SK-N-SH (cell line): ENCODE results near the gene GNAI3. TPM values are rescaled to one million over a fixed set of nuclear protein-coding genes. Genes with fewer than 3 reads are reported as not detected.

Experiments used
- CTCF ChIA-PET: fragments of 300-600, 350-600 bp; formaldehyde crosslinking; extraction: SDS; loops from one replicate; lab custom pipeline; 2021; lab: Yijun Ruan, JAX
- POLR2A ChIA-PET: fragments of 350-600 bp; sonication (Branson Sonifier 250); formaldehyde crosslinking; extraction: SDS; loops from one replicate; lab custom pipeline; 2020; ENCODE audit warnings: antibody characterized with exemption, inconsistent platforms; lab: Yijun Ruan, JAX
- DNase-seq: peaks from one replicate; pipeline ENCODE4 v3.0.0; 2012
- H2AFZ ChIP-seq: fragments of 200-600 bp; sonication (generic); 2 replicates; pipeline ENCODE4 v1.8.1; 2016; ENCODE audit warnings: antibody characterized with exemption, mild to moderate bottlenecking, low read depth
- H3F3A ChIP-seq: fragments of 200-600 bp; sonication (generic); replicated peaks from 2 replicates; pipeline ENCODE3; 2016; ENCODE audit warnings: antibody characterized with exemption, mild to moderate bottlenecking; ENCODE audit not compliant: insufficient read depth
- H3K27ac ChIP-seq, 2 experiments: fragments of 200-500 bp in 1 of 2; fragments of 200-600 bp in 1 of 2; sonication (Bioruptor generic) in 1 of 2; sonication (generic), shearing (Covaris generic) in 1 of 2; 2 replicates each; pipeline versions ENCODE4 v1.5.1 to v1.6.1; 2014 to 2016; ENCODE audit warnings: low read depth in 2 of 2, inconsistent platforms in 1 of 2, low read length in 1 of 2, mild to moderate bottlenecking in 1 of 2, mixed read lengths in 1 of 2
- H3K27me3 ChIP-seq: fragments of 200-600 bp; sonication (generic), shearing (Covaris generic); 2 replicates; pipeline ENCODE4 v1.6.1; 2016; ENCODE audit warnings: mixed run types; ENCODE audit not compliant: insufficient read depth
- H3K36me3 ChIP-seq, 2 experiments: fragments of 200-500 bp in 1 of 2; fragments of 200-600 bp in 1 of 2; sonication (Bioruptor generic) in 1 of 2; sonication (generic) in 1 of 2; replicated peaks in 1 of 2; 2 replicates each; pipeline versions ENCODE3 to v1.5.1; 2014 to 2016; ENCODE audit warnings: low read length in 1 of 2, mild to moderate bottlenecking in 1 of 2; ENCODE audit not compliant: insufficient read depth in 2 of 2, control insufficient read depth in 1 of 2
- H3K4me1 ChIP-seq, 2 experiments: fragments of 200-500 bp in 1 of 2; fragments of 200-600 bp in 1 of 2; sonication (Bioruptor generic) in 1 of 2; sonication (generic), shearing (Covaris generic) in 1 of 2; 2 replicates each; pipeline versions ENCODE4 v1.5.1 to v1.6.1; 2014 to 2016; ENCODE audit warnings: low read depth in 1 of 2, low read length in 1 of 2, mixed run types in 1 of 2; ENCODE audit not compliant: insufficient read depth in 2 of 2, control insufficient read depth in 1 of 2
- H3K4me2 ChIP-seq: fragments of 200-600 bp; sonication (generic), shearing (Covaris generic); 2 replicates; pipeline ENCODE4 v1.6.1; 2017; ENCODE audit warnings: mixed run types
- H3K4me3 ChIP-seq, 2 experiments: fragments of 200-500 bp in 1 of 2; fragments of 200-600 bp in 1 of 2; sonication (Bioruptor generic) in 1 of 2; sonication (generic), shearing (Covaris generic) in 1 of 2; 2 replicates each; pipeline versions ENCODE4 v1.5.1 to v1.8.1; 2014 to 2016; ENCODE audit warnings: low read depth in 2 of 2, inconsistent platforms in 1 of 2, low read length in 1 of 2, mild to moderate bottlenecking in 1 of 2, mixed read lengths in 1 of 2, moderate library complexity in 1 of 2
- H3K79me2 ChIP-seq: fragments of 200-600 bp; sonication (generic); 2 replicates; pipeline ENCODE4 v1.8.1; 2017; ENCODE audit warnings: mild to moderate bottlenecking; ENCODE audit not compliant: insufficient read depth
- H3K9ac ChIP-seq: fragments of 200-600 bp; sonication (generic); 2 replicates; pipeline ENCODE4 v1.6.1; 2017; ENCODE audit warnings: mixed run types
- H3K9me2 ChIP-seq: fragments of 200-600 bp; sonication (generic); 2 replicates; pipeline ENCODE4 v1.6.1; 2017; ENCODE audit warnings: mixed run types
- H3K9me3 ChIP-seq: fragments of 200-600 bp; sonication (generic); 2 replicates; pipeline ENCODE4 v1.6.1; 2017; ENCODE audit warnings: mixed run types, mild to moderate bottlenecking, moderate library complexity
- H4K20me1 ChIP-seq: fragments of 200-600 bp; sonication (generic); 2 replicates; pipeline ENCODE4 v1.6.1; 2017; ENCODE audit warnings: mild to moderate bottlenecking, mixed run types; ENCODE audit not compliant: insufficient read depth
- ELF1 ChIP-seq: IDR thresholded peaks from 2 replicates; pipeline ENCODE4 v1.4.0; 2012
- EZH2phosphoT487 ChIP-seq: fragments of 200-600 bp; sonication (generic); IDR thresholded peaks from 2 replicates; pipeline ENCODE4 v1.6.1; 2017; ENCODE audit warnings: low read depth, mixed run types, mild to moderate bottlenecking, antibody characterized with exemption, moderate library complexity, borderline replicate concordance
- FOSL2 ChIP-seq: IDR thresholded peaks from 2 replicates; pipeline ENCODE4 v1.4.0; 2012; ENCODE audit warnings: low read depth, mild to moderate bottlenecking, moderate library complexity, borderline replicate concordance
- GABPA ChIP-seq: IDR thresholded peaks from 2 replicates; pipeline ENCODE4 v1.4.0; 2012; ENCODE audit warnings: low read depth, mild to moderate bottlenecking
- GATA2 ChIP-seq: sonication (generic); formaldehyde crosslinking; IDR thresholded peaks from 2 replicates; pipeline ENCODE4 v1.5.0; 2020; ENCODE audit warnings: mild to moderate bottlenecking, missing genetic modification reagents
- NRF1 ChIP-seq: IDR thresholded peaks from 2 replicates; pipeline ENCODE4 v1.6.1; 2012; ENCODE audit warnings: low read depth, mild to moderate bottlenecking, low read length
- POLR2AphosphoS5 ChIP-seq: IDR thresholded peaks from 2 replicates; pipeline ENCODE4 v1.6.1; 2012; ENCODE audit warnings: low read depth, low read length
- RFX5 ChIP-seq: IDR thresholded peaks from 2 replicates; pipeline ENCODE4 v1.6.1; 2012; ENCODE audit warnings: mild to moderate bottlenecking, improper control_type of control experiment, low read length
- SIN3A ChIP-seq: IDR thresholded peaks from 2 replicates; pipeline ENCODE4 v1.6.1; 2012; ENCODE audit warnings: low read depth, mild to moderate bottlenecking, low read length, moderate library complexity, borderline replicate concordance
- SMC3 ChIP-seq: IDR thresholded peaks from 2 replicates; pipeline ENCODE4 v1.6.1; 2012; ENCODE audit warnings: low read depth, low read length, improper control_type of control experiment
- TAF1 ChIP-seq: IDR thresholded peaks from 2 replicates; pipeline ENCODE4 v1.6.1; 2012; ENCODE audit warnings: low read depth, mild to moderate bottlenecking, low read length, moderate library complexity, borderline replicate concordance
- TCF12 ChIP-seq: IDR thresholded peaks from 2 replicates; pipeline ENCODE4 v1.4.0; 2012
- TEAD4 ChIP-seq: IDR thresholded peaks from 2 replicates; pipeline ENCODE4 v1.4.0; 2012; ENCODE audit warnings: mild to moderate bottlenecking, borderline replicate concordance; ENCODE audit not compliant: insufficient read depth
- whole genome bisulfite sequencing: methylation state at CpG from one replicate; pipeline ENCODE4 v1.1.6; 2017; ENCODE audit warnings: low lambda C conversion rate; 5-methylcytosine and 5-hydroxymethylcytosine counted together
- polyA plus RNA-seq, 3 experiments: library from polyadenylated mRNA; depleted of rRNA; stranded (reverse); fragments of >200 nt; gene quantifications; 2 replicates each; pipeline ENCODE4 v1.2.3, GENCODE V29; 2012
- TF ChIP-seq, protein P1 (sequence below): fragments of 150-350 bp; IDR thresholded peaks from 2 replicates; pipeline ENCODE4 v1.6.1; 2017; ENCODE audit warnings: antibody characterized with exemption, low read length, low read depth, borderline replicate concordance
- TF ChIP-seq, protein P2 (sequence below): IDR thresholded peaks from 2 replicates; pipeline ENCODE4 v1.6.1; 2012; ENCODE audit warnings: mild to moderate bottlenecking, low read depth, low read length, moderate library complexity
- TF ChIP-seq, protein P3 (sequence below): IDR thresholded peaks from 2 replicates; pipeline ENCODE4 v1.4.0; 2012; ENCODE audit warnings: low read depth, borderline replicate concordance
- TF ChIP-seq, protein P4 (sequence below): fragments of 150-350 bp; IDR thresholded peaks from 2 replicates; pipeline ENCODE4 v1.6.1; 2016; ENCODE audit warnings: mild to moderate bottlenecking, low read depth, low read length

Gene GNAI3
- polyA plus RNA-seq, 1 of the 3 experiments (the other 2 are of a cell fraction): 4.0 TPM

DNA sequence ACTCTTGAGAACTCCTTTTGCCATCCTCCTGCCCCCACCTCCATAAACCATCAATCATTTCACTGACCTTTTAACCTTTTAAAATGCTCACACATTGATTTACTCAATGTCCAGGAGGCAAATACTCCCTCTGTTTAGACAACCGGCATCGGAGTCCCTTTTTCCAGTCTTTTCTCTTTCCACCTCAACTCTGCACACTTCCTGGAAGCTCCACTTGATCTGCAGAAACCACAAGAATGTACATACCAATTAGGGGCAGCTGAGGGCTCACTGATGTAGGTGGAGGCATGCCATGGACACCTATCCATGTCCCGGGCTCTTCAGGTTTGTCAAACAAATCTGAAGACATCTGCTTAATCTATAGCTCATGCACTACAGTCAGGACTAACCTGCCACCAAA, 33.6 kb upstream of the GNAI3 start:
- WGBS: 72% methylated on average over 3 of the region's 3 CpGs
- Histone ChIP-seq H3K4me1 (peaks cover 0 to 14% of the 10 kb centered on the region in 2 experiments; a peak in 1 of 4 replicates), H2AFZ (no peak overlapping the region), H3F3A (no peaks in the 10 kb centered on the region), H3K9ac (no peak overlapping the region), H3K4me3 (no peak overlapping the region), H3K27me3 (no peaks in the 10 kb centered on the region; the same call in 1 of the 2 replicates), H3K27ac (no peak overlapping the region), H3K36me3 (no peaks in the 10 kb centered on the region), H3K79me2 (no peaks in the 10 kb centered on the region), H3K9me3 (no peaks in the 10 kb centered on the region), H3K9me2 (no peaks in the 10 kb centered on the region), H3K4me2 (no peak overlapping the region), H4K20me1 (no peaks in the 10 kb centered on the region)
- TF ChIP-seq, protein P1, sequence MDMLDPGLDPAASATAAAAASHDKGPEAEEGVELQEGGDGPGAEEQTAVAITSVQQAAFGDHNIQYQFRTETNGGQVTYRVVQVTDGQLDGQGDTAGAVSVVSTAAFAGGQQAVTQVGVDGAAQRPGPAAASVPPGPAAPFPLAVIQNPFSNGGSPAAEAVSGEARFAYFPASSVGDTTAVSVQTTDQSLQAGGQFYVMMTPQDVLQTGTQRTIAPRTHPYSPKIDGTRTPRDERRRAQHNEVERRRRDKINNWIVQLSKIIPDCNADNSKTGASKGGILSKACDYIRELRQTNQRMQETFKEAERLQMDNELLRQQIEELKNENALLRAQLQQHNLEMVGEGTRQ: no peak
- no peak for TF ChIP-seq RFX5
- TF ChIP-seq TEAD4: no peak
- TF ChIP-seq, protein P2, sequence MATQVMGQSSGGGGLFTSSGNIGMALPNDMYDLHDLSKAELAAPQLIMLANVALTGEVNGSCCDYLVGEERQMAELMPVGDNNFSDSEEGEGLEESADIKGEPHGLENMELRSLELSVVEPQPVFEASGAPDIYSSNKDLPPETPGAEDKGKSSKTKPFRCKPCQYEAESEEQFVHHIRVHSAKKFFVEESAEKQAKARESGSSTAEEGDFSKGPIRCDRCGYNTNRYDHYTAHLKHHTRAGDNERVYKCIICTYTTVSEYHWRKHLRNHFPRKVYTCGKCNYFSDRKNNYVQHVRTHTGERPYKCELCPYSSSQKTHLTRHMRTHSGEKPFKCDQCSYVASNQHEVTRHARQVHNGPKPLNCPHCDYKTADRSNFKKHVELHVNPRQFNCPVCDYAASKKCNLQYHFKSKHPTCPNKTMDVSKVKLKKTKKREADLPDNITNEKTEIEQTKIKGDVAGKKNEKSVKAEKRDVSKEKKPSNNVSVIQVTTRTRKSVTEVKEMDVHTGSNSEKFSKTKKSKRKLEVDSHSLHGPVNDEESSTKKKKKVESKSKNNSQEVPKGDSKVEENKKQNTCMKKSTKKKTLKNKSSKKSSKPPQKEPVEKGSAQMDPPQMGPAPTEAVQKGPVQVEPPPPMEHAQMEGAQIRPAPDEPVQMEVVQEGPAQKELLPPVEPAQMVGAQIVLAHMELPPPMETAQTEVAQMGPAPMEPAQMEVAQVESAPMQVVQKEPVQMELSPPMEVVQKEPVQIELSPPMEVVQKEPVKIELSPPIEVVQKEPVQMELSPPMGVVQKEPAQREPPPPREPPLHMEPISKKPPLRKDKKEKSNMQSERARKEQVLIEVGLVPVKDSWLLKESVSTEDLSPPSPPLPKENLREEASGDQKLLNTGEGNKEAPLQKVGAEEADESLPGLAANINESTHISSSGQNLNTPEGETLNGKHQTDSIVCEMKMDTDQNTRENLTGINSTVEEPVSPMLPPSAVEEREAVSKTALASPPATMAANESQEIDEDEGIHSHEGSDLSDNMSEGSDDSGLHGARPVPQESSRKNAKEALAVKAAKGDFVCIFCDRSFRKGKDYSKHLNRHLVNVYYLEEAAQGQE: no peak
- TF ChIP-seq GATA2: no peak
- TF ChIP-seq SIN3A: no peak
- TF ChIP-seq NRF1: no peak
- TF ChIP-seq, protein P3, sequence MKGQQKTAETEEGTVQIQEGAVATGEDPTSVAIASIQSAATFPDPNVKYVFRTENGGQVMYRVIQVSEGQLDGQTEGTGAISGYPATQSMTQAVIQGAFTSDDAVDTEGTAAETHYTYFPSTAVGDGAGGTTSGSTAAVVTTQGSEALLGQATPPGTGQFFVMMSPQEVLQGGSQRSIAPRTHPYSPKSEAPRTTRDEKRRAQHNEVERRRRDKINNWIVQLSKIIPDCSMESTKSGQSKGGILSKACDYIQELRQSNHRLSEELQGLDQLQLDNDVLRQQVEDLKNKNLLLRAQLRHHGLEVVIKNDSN: no peak
- TF ChIP-seq, protein P4, sequence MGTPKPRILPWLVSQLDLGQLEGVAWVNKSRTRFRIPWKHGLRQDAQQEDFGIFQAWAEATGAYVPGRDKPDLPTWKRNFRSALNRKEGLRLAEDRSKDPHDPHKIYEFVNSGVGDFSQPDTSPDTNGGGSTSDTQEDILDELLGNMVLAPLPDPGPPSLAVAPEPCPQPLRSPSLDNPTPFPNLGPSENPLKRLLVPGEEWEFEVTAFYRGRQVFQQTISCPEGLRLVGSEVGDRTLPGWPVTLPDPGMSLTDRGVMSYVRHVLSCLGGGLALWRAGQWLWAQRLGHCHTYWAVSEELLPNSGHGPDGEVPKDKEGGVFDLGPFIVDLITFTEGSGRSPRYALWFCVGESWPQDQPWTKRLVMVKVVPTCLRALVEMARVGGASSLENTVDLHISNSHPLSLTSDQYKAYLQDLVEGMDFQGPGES: no peak
- TF ChIP-seq TCF12: no peak
- no peak for TF ChIP-seq GABPA
- no peak for TF ChIP-seq EZH2phosphoT487
- TF ChIP-seq ELF1: no peak
- TF ChIP-seq TAF1: no peak
- no peak for TF ChIP-seq SMC3
- TF ChIP-seq FOSL2: no peak
- TF ChIP-seq POLR2AphosphoS5: no peak
- POLR2A ChIA-PET: interaction anchor here (0.6 kb wide), 1 partner anchor 857 kb away, joined by 4 read pairs; no protein-coding TSS in a partner anchor
- CTCF ChIA-PET: interaction anchor here (1.5 to 40.2 kb wide), 4 partner anchors 16 to 24 kb away, joined by 7 to 1710 read pairs (median 12); partner anchors contain the start of genes CYB561D1 and GPR61
- DNase-seq: no peak
